ENCODE results near the gene LAD1. TPM values are rescaled to one million over a fixed set of nuclear protein-coding genes. Genes with fewer than 3 reads are reported as not detected.

LAD1 gene
- total and polyA plus RNA-seq, 2 donors (not counting 1 experiment from before 2014, with no cell fraction given): not detected

DNA sequence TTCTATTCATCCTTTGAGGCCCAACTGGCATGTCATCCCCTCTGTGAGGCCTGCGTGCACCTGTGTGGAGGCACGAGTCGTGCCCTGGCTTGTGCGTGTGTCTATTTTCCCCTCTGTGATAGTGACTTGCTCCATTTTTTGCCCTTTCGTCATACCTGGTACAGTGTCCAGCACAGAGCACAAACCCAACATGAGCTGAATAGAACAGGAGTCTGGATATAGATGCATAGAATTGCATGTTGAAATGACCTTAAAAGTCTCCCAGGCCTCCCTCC, 54.1 kb downstream of the LAD1 start:
- H3K4me1 ChIP-seq (ENCODE audit: control insufficient read depth, extremely low read depth, insufficient read depth, low read length): no peaks in the 10 kb centered on the region
- no peak for DNase-seq (ENCODE audit: low read depth in 2 of 2)
- no peaks in the 10 kb centered on the region for H3K36me3 ChIP-seq (ENCODE audit: control insufficient read depth, insufficient read depth, low read length)
- H3K79me2 ChIP-seq (ENCODE audit: control insufficient read depth, insufficient read depth, low read length): no peaks in the 10 kb centered on the region
- H3K27ac ChIP-seq (ENCODE audit: insufficient read depth, low read length): no peak overlapping the region
- H3K9ac ChIP-seq (ENCODE audit: insufficient read depth, low read length): no peak overlapping the region
- H3K4me2 ChIP-seq (ENCODE audit: extremely low read depth, insufficient read depth, low read length): no peak overlapping the region
- H3K4me3 ChIP-seq (replicated peaks in 1 of 4; ENCODE audit: control extremely low read depth in 1 of 4, insufficient read depth in 1 of 4, low read depth in 3 of 4, low read length in 4 of 4): no peak overlapping the region
- no peaks in the 10 kb centered on the region for H3K9me3 ChIP-seq (ENCODE audit: control insufficient read depth, insufficient read depth, low read depth, low read length)
- no peak overlapping the region for H2AFZ ChIP-seq (ENCODE audit: low read length)
- H4K20me1 ChIP-seq (ENCODE audit: control insufficient read depth, extremely low read depth, insufficient read depth, low read length): no peaks in the 10 kb centered on the region
- TF ChIP-seq, protein P1, sequence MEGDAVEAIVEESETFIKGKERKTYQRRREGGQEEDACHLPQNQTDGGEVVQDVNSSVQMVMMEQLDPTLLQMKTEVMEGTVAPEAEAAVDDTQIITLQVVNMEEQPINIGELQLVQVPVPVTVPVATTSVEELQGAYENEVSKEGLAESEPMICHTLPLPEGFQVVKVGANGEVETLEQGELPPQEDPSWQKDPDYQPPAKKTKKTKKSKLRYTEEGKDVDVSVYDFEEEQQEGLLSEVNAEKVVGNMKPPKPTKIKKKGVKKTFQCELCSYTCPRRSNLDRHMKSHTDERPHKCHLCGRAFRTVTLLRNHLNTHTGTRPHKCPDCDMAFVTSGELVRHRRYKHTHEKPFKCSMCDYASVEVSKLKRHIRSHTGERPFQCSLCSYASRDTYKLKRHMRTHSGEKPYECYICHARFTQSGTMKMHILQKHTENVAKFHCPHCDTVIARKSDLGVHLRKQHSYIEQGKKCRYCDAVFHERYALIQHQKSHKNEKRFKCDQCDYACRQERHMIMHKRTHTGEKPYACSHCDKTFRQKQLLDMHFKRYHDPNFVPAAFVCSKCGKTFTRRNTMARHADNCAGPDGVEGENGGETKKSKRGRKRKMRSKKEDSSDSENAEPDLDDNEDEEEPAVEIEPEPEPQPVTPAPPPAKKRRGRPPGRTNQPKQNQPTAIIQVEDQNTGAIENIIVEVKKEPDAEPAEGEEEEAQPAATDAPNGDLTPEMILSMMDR (conservative IDR thresholded peaks at IDR 0.05 in 1 of 2, IDR thresholded peaks at IDR 0.05 in 1 of 2; ENCODE audit: low read depth in 1 of 2, low read length in 2 of 2): no peak
- TF ChIP-seq EZH2 (IDR thresholded peaks at IDR 0.05; ENCODE audit: low read length, missing control alignments): no peak
- peaks cover 10% of the 10 kb centered on the region for H3K27me3 ChIP-seq (ENCODE audit: control insufficient read depth, insufficient read depth, low read length)

DNA sequence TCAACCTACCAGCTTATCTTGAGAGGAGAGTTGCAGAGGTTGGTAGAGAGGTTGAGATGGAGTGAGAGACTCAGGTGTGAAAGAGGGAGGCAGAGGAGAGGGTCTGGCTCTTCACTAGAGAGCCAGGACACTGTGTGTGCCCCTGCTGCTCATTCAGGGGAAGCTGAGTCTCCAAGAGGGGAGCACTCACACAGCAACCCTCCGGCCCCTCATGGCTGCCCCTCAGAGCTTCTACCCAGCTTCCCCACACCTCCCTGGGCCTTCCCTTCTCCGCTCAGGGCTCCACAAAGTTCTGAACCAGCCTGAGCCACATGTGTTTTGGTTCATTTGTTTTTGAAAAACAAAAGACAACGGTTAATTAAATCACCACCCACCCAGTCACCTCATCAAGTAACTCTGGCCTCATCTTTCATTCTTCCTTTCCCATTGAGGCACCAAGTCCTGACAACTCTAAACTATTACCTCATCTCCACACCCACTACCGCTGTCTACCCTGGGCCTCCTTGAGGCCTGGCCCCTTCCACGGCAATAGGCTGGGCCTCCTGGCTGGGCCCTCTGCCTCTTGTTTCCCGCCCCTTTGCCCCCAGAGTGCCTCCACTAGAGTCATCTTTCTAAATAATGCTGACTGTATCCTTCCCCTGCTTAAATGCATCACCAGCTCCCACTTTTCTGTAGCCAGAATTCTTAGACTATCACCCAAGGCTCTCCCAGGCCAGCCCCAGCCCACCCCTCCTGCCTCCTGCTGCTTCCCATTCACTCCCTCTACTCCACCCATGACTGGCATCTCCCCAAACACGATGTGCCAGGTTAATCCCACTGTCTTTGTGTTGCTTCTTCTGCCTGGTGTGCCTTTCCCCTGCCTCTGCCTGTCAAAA, 54.7 kb downstream of the LAD1 start:
- TF ChIP-seq EZH2 (IDR thresholded peaks at IDR 0.05; ENCODE audit: low read length, missing control alignments): no peak
- TF ChIP-seq, protein P1 (conservative IDR thresholded peaks at IDR 0.05 in 1 of 2, IDR thresholded peaks at IDR 0.05 in 1 of 2; ENCODE audit: low read depth in 1 of 2, low read length in 2 of 2): no peak
- no peak overlapping the region for H2AFZ ChIP-seq (ENCODE audit: low read length)
- H3K79me2 ChIP-seq (ENCODE audit: control insufficient read depth, insufficient read depth, low read length): no peaks in the 10 kb centered on the region
- peaks cover 10% of the 10 kb centered on the region for H3K27me3 ChIP-seq (ENCODE audit: control insufficient read depth, insufficient read depth, low read length)
- no peak for DNase-seq (ENCODE audit: low read depth in 2 of 2)
- no peak overlapping the region for H3K9ac ChIP-seq (ENCODE audit: insufficient read depth, low read length)
- no peak overlapping the region for H3K4me2 ChIP-seq (ENCODE audit: extremely low read depth, insufficient read depth, low read length)
- no peaks in the 10 kb centered on the region for H3K36me3 ChIP-seq (ENCODE audit: control insufficient read depth, insufficient read depth, low read length)
- no peaks in the 10 kb centered on the region for H3K4me1 ChIP-seq (ENCODE audit: control insufficient read depth, extremely low read depth, insufficient read depth, low read length)
- no peaks in the 10 kb centered on the region for H4K20me1 ChIP-seq (ENCODE audit: control insufficient read depth, extremely low read depth, insufficient read depth, low read length)
- no peak overlapping the region for H3K4me3 ChIP-seq (replicated peaks in 1 of 4; ENCODE audit: control extremely low read depth in 1 of 4, insufficient read depth in 1 of 4, low read depth in 3 of 4, low read length in 4 of 4)
- H3K27ac ChIP-seq (ENCODE audit: insufficient read depth, low read length): no peak overlapping the region
- no peaks in the 10 kb centered on the region for H3K9me3 ChIP-seq (ENCODE audit: control insufficient read depth, insufficient read depth, low read depth, low read length)

DNA sequence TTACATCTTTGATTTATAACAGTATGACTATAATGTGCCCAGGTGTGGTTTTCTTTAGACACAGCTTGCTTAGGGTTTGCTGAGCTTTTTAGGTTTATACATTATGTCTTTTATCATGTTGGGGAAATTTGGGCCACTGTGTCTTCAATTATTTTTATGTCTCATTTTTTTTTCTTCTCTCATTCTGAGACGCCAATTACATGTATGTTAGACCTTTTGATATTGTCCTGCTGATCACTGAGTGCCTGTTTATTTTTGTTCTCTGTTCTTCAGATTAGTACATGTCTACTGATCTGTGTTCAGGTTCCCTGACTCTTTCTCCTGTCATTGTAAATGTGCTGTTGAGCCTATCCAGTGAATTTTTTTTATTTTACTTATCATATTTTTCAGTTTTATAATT, 57.7 kb downstream of the LAD1 start:
- no peak overlapping the region for H2AFZ ChIP-seq (ENCODE audit: low read length)
- H3K27ac ChIP-seq (ENCODE audit: insufficient read depth, low read length): no peak overlapping the region
- H3K4me1 ChIP-seq (ENCODE audit: control insufficient read depth, extremely low read depth, insufficient read depth, low read length): no peaks in the 10 kb centered on the region
- no peaks in the 10 kb centered on the region for H3K36me3 ChIP-seq (ENCODE audit: control insufficient read depth, insufficient read depth, low read length)
- H3K4me2 ChIP-seq (ENCODE audit: extremely low read depth, insufficient read depth, low read length): no peak overlapping the region
- no peak for DNase-seq (ENCODE audit: low read depth in 2 of 2)
- no peak overlapping the region for H3K9ac ChIP-seq (ENCODE audit: insufficient read depth, low read length)
- no peaks in the 10 kb centered on the region for H3K79me2 ChIP-seq (ENCODE audit: control insufficient read depth, insufficient read depth, low read length)
- TF ChIP-seq, protein P1 (conservative IDR thresholded peaks at IDR 0.05 in 1 of 2, IDR thresholded peaks at IDR 0.05 in 1 of 2; ENCODE audit: low read depth in 1 of 2, low read length in 2 of 2): no peak
- TF ChIP-seq EZH2 (IDR thresholded peaks at IDR 0.05; ENCODE audit: low read length, missing control alignments): no peak
- H4K20me1 ChIP-seq (ENCODE audit: control insufficient read depth, extremely low read depth, insufficient read depth, low read length): no peaks in the 10 kb centered on the region
- H3K4me3 ChIP-seq (replicated peaks in 1 of 4; ENCODE audit: control extremely low read depth in 1 of 4, insufficient read depth in 1 of 4, low read depth in 3 of 4, low read length in 4 of 4): no peak overlapping the region
- H3K27me3 ChIP-seq (ENCODE audit: control insufficient read depth, insufficient read depth, low read length): peaks cover 5% of the 10 kb centered on the region
- H3K9me3 ChIP-seq (ENCODE audit: control insufficient read depth, insufficient read depth, low read depth, low read length): no peaks in the 10 kb centered on the region

All from fibroblast of lung (primary cell).